Fibroblast of villous mesenchyme (primary cell): ENCODE measurements around the gene HCN2. TPM values are rescaled to one million over a fixed set of nuclear protein-coding genes. Genes with fewer than 3 reads are reported as not detected.
"Not testable (repeated sequence)": the region's sequence is repeated elsewhere in the genome, so short reads cannot be mapped to it uniquely, and the experiment has no call there.

Experiments
- DNase-seq: peaks from one replicate; pipeline ENCODE4 v3.0.0-alpha.2; 2010; ENCODE audit warnings: low read depth
- H3K4me3 ChIP-seq: 2 replicates; pipeline ENCODE4 v1.5.1; 2011; ENCODE audit warnings: low read depth, mild to moderate bottlenecking, low read length
- CTCF ChIP-seq: IDR thresholded peaks from 2 replicates; pipeline ENCODE4 v1.5.1; 2012; ENCODE audit warnings: low read depth, mild to moderate bottlenecking, low read length; ENCODE audit not compliant: insufficient read depth
- total RNA-seq: library from RNA; depleted of rRNA; stranded (reverse); fragments of >200 nt; gene quantifications from 2 replicates; pipeline ENCODE4 v1.2.3, GENCODE V29; 2012

HCN2 gene
- total RNA-seq, 1 donor = 0.86 TPM

- DNase-seq = no peak
- TF ChIP-seq CTCF = no peak
- H3K4me3 ChIP-seq = no peak overlapping the region
These were observed 29.1 kb downstream of the HCN2 start for GRCh38 chr19:618674-619285.

DNA sequence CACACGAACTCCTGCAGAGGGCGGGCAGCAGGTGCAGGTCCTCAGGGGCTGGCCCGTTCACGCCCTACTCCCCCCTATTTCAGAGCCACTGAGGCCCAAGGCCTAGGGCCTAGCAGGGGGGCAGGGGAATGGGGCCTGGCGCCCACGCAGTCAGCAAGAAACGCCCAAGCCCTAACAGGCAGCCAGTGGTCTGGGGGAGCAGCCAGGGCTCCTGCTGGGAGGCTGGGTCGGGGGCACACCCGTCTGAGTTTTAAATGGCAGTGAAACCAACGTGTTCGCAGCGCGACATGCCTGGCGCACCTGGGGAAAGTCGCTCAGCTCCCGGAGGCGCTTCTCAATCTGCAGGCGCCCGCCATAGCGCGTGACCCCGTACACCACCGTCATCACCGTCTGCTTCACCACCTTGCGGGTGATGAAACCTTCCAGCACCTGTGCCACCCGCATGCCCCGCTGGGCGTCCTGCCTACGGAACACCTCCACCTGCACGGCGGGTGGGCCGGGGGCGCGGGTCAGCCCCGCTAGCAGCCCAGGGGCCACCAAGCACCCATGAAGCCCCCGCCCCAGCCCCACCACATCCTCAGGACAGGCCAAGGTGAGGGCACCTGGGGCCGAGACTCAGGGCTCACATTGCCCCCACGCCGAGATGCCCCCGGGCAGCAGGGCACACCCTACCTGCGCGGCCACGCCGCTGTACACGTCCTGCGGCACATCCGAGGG, 29.8 kb downstream of the HCN2 start:
- no peak overlapping the region for H3K4me3 ChIP-seq
- TF ChIP-seq CTCF = no peak
- DNase-seq = no peak

DNA sequence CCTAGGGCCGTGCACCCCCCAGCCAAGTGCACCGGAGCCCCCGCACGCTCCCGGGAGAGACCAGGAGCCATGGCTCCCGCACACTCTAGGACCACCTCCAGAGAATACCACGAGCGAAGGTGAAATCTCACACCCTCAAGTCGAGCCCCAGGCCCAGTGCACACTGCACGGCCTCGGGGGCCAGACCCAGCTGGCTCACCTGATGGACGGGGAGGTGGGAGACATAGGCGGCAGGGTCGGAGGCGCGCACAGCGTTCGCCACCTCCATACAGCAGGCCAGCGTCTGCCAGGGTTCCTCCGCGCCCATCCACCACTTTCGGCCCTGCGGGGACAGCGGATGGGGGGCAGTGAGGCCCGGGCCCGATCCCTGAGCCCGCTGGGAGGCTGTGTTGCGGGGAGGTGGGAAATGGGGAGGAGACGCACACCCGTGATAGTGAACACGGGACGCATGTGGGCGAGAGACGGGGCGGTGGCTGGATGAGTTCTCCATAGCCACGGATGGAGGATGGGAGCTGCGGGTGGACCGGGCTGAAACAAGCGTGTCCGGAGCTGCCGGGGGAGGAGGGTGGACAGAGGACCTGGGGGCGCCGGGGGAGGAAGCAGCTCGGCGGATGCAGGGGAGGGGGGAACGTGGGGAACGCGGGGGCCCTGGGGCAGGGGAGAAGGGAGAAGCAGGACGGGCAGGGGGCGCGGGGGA, 30.6 kb downstream of the HCN2 start:
- H3K4me3 ChIP-seq = no peak overlapping the region
- DNase-seq = no peak
- no peak for TF ChIP-seq CTCF

GRCh38 chr19:621191-621590, 31.5 kb downstream of the HCN2 start:
- H3K4me3 ChIP-seq, DNase-seq: not testable (repeated sequence)

- H3K4me3 ChIP-seq = no peak overlapping the region
- DNase-seq = no peak
- no peak for TF ChIP-seq CTCF
These were observed 32.1 kb downstream of the HCN2 start for GRCh38 chr19:621819-622218.

DNA sequence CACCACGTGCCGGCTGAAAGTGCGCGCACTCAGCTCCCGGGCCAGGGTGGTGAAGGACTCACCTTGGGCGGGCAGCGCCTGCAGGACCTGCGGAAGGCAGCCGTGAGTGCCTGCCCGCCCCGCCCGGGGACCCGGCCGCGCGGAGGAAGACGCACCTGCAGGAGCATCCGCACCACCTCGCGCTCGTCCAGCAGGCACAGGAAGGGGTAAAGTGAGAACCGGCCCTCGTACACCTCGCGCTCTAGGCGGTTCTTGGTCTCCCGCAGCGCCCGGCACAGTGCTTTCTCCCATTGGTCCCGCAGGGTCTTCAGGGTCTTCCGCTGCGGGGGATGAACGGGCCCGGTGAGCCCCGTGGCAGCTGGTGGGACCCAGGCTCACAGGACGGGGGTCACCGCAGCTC, 33.0 kb downstream of the HCN2 start:
- DNase-seq = no peak
- H3K4me3 ChIP-seq = no peak overlapping the region
- no peak for TF ChIP-seq CTCF

DNA sequence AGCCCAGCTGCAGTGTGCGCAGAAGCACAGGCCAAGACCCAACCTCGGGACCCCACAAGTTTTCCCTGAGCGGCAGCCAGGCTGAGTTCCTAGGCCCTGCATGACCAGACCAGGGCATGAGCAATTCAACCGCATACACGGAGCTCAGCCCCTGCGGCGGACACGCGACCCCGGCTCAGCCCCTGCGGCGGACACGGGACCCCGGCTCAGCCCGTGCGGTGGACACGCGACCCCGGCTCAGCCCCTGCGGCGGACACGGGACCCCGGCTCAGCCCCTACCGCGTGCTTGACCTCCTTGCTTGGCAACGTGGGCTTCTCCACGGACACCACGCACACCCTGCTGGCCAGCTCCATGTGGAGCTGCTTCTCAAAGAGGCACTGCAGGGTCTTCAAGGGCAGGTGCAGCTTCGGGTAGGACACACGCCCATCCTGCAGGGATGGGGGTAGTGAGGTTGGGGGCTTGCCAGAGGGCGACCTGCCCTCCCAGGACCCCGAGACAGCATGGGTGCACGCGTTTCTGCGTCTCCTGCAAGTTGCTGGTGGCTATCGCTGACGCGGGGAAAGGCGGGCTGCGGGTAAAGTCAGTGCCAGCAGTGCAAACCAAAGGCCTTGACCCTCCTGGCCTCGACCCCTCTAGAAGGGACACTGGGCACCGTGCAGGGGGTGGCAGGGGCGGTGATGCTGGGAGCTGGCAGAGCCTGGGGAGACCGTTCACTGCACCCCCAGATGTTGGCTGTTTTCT, 33.7 kb downstream of the HCN2 start:
- no peak for TF ChIP-seq CTCF
- H3K4me3 ChIP-seq = no peak overlapping the region
- DNase-seq = no peak
